ENCODE data around the gene TES.
A peak's percentile ranks its signal among the peaks of the same experiment; 100 is the strongest.

The TES gene

GRCh38 chr7:116218051-116218645, 7.8 kb downstream of the TES start:
- H3K4me3 ChIP-seq (ENCODE audit: low read depth, low read length) = no peak overlapping the region
- TF ChIP-seq, protein P1, sequence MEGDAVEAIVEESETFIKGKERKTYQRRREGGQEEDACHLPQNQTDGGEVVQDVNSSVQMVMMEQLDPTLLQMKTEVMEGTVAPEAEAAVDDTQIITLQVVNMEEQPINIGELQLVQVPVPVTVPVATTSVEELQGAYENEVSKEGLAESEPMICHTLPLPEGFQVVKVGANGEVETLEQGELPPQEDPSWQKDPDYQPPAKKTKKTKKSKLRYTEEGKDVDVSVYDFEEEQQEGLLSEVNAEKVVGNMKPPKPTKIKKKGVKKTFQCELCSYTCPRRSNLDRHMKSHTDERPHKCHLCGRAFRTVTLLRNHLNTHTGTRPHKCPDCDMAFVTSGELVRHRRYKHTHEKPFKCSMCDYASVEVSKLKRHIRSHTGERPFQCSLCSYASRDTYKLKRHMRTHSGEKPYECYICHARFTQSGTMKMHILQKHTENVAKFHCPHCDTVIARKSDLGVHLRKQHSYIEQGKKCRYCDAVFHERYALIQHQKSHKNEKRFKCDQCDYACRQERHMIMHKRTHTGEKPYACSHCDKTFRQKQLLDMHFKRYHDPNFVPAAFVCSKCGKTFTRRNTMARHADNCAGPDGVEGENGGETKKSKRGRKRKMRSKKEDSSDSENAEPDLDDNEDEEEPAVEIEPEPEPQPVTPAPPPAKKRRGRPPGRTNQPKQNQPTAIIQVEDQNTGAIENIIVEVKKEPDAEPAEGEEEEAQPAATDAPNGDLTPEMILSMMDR (IDR thresholded peaks at IDR 0.05; ENCODE audit: insufficient read depth, low read depth, low read length, missing control alignments) = no peak
- no peak for DNase-seq (ENCODE audit: low read depth)

- DNase-seq (ENCODE audit: low read depth) = no peak
- TF ChIP-seq, protein P1 (IDR thresholded peaks at IDR 0.05; ENCODE audit: insufficient read depth, low read depth, low read length, missing control alignments) = no peak
- H3K4me3 ChIP-seq (ENCODE audit: low read depth, low read length) = no peak overlapping the region
Measured at GRCh38 chr7:116218747-116219146, 8.4 kb downstream of the TES start.

- DNase-seq (ENCODE audit: low read depth) = no peak
- TF ChIP-seq, protein P1 (IDR thresholded peaks at IDR 0.05; ENCODE audit: insufficient read depth, low read depth, low read length, missing control alignments) = no peak
- H3K4me3 ChIP-seq (ENCODE audit: low read depth, low read length) = no peak overlapping the region
Measured at GRCh38 chr7:116219288-116219687, 8.9 kb downstream of the TES start.

- H3K4me3 ChIP-seq (ENCODE audit: low read depth, low read length) = no peak overlapping the region
- no peak for DNase-seq (ENCODE audit: low read depth)
- TF ChIP-seq, protein P1 (IDR thresholded peaks at IDR 0.05; ENCODE audit: insufficient read depth, low read depth, low read length, missing control alignments) = no peak
Measured at GRCh38 chr7:116219834-116220233, 9.5 kb downstream of the TES start.

DNA sequence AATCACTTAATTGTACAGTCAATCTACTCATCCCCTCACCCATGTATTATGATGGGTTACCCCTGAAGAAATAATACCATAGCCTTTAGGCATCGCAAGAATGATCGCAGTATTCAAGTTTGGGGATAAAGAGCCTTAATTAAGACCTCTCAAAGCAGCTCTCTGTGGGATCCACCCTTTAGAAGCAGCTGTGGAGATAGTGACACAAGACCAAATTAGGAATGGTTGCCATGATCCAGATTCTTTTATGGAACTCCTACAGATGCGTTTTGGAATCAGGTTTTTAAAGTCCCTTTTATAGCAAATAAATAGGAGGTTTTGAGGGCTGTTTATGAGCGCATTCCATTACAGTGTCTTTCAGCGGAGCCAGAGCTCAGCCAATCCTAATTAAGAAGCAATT, 12.2 kb downstream of the TES start:
- no peak for DNase-seq (ENCODE audit: low read depth)
- no peak overlapping the region for H3K4me3 ChIP-seq (ENCODE audit: low read depth, low read length)
- TF ChIP-seq, protein P1 (IDR thresholded peaks at IDR 0.05; ENCODE audit: insufficient read depth, low read depth, low read length, missing control alignments) = no peak

GRCh38 chr7:116223588-116223987, 13.2 kb downstream of the TES start:
- TF ChIP-seq, protein P1 (IDR thresholded peaks at IDR 0.05; ENCODE audit: insufficient read depth, low read depth, low read length, missing control alignments) = no peak
- DNase-seq (ENCODE audit: low read depth) = no peak
- peak overlapping the region; percentile 41 for H3K4me3 ChIP-seq (ENCODE audit: low read depth, low read length)

GRCh38 chr7:116224492-116225098, 14.3 kb downstream of the TES start:
- peak overlapping the region; percentile 41 for H3K4me3 ChIP-seq (ENCODE audit: low read depth, low read length)
- peak; percentile 49 for DNase-seq (ENCODE audit: low read depth)
- TF ChIP-seq, protein P1 (IDR thresholded peaks at IDR 0.05; ENCODE audit: insufficient read depth, low read depth, low read length, missing control alignments) = no peak

Data from GM12865 (cell line).